H9 (cell line): Measurements from ENCODE around the gene PPARD. TPM values are rescaled to one million over a fixed set of nuclear protein-coding genes. Genes with fewer than 3 reads are reported as not detected.

Source experiments
- DNase-seq: peaks from one replicate; pipeline ENCODE4 v3.0.0-alpha.2; 2017
- H2AFZ ChIP-seq: one replicate; pipeline ENCODE4 v1.6.1; 2013; ENCODE audit warnings: mild to moderate bottlenecking, low read length, control low read depth, moderate library complexity
- H2AK5ac ChIP-seq: 2 replicates; pipeline ENCODE4 v1.6.1; 2013; ENCODE audit warnings: low read length, control low read depth, mixed read lengths; ENCODE audit not compliant: insufficient read length
- H2BK120ac ChIP-seq: one replicate; pipeline ENCODE4 v1.6.1; 2013; ENCODE audit warnings: low read depth, mild to moderate bottlenecking, low read length, control low read depth, inconsistent platforms; ENCODE audit not compliant: poor library complexity, severe bottlenecking
- H2BK12ac ChIP-seq: 2 replicates; pipeline ENCODE4 v1.6.1; 2013; ENCODE audit warnings: low read length, control low read depth, mixed read lengths, low read depth; ENCODE audit not compliant: insufficient read length
- H2BK15ac ChIP-seq: 2 replicates; pipeline ENCODE4 v1.6.1; 2013; ENCODE audit warnings: low read depth, low read length, control low read depth
- H2BK20ac ChIP-seq: one replicate; pipeline ENCODE4 v1.6.1; 2013; ENCODE audit warnings: low read depth, mild to moderate bottlenecking, low read length, control low read depth, inconsistent platforms; ENCODE audit not compliant: poor library complexity, severe bottlenecking
- H2BK5ac ChIP-seq: 2 replicates; pipeline ENCODE4 v1.6.1; 2013; ENCODE audit warnings: low read length, control low read depth, mixed read lengths; ENCODE audit not compliant: insufficient read length
- H3K14ac ChIP-seq: 2 replicates; pipeline ENCODE4 v1.6.1; 2013; ENCODE audit warnings: low read length, control low read depth; ENCODE audit not compliant: insufficient read depth
- H3K18ac ChIP-seq: 2 replicates; pipeline ENCODE4 v1.6.1; 2013; ENCODE audit warnings: low read depth, mild to moderate bottlenecking, mixed read lengths, low read length, control low read depth; ENCODE audit not compliant: insufficient read length
- H3K23ac ChIP-seq: 2 replicates; pipeline ENCODE4 v1.6.1; 2013; ENCODE audit warnings: low read length, control low read depth, mixed read lengths, low read depth; ENCODE audit not compliant: insufficient read length
- H3K23me2 ChIP-seq: 2 replicates; pipeline ENCODE4 v1.6.1; 2013; ENCODE audit warnings: low read depth, mild to moderate bottlenecking, mixed read lengths, low read length, control low read depth; ENCODE audit not compliant: insufficient read length, poor library complexity, severe bottlenecking
- H3K27ac ChIP-seq: 2 replicates; pipeline ENCODE4 v1.5.1; 2013; ENCODE audit warnings: low read length, control low read depth, mixed read lengths, low read depth; ENCODE audit not compliant: insufficient read length
- H3K27me3 ChIP-seq: 2 replicates; pipeline ENCODE4 v1.6.1; 2013; ENCODE audit warnings: low read length, control low read depth, inconsistent platforms; ENCODE audit not compliant: insufficient read depth
- H3K4ac ChIP-seq: 2 replicates; pipeline ENCODE4 v1.6.1; 2013; ENCODE audit warnings: low read depth, mild to moderate bottlenecking, control low read depth, inconsistent platforms, low read length, moderate library complexity
- H3K4me1 ChIP-seq: 2 replicates; pipeline ENCODE4 v1.6.1; 2013; ENCODE audit warnings: low read length, control low read depth, inconsistent platforms; ENCODE audit not compliant: insufficient read depth
- H3K4me2 ChIP-seq: 2 replicates; pipeline ENCODE4 v1.6.1; 2013; ENCODE audit warnings: low read length, control low read depth, mixed read lengths; ENCODE audit not compliant: insufficient read length, insufficient read depth
- H3K56ac ChIP-seq: 2 replicates; pipeline ENCODE4 v1.6.1; 2013; ENCODE audit warnings: low read depth, mild to moderate bottlenecking, mixed read lengths, low read length, control low read depth; ENCODE audit not compliant: insufficient read length
- H3K79me1 ChIP-seq: 2 replicates; pipeline ENCODE4 v1.6.1; 2013; ENCODE audit warnings: low read depth, mild to moderate bottlenecking, moderate library complexity, low read length, control low read depth, inconsistent platforms; ENCODE audit not compliant: insufficient read depth, poor library complexity, severe bottlenecking
- H3K79me2 ChIP-seq: 2 replicates; pipeline ENCODE4 v1.6.1; 2013; ENCODE audit warnings: low read length, control low read depth, inconsistent platforms; ENCODE audit not compliant: insufficient read depth
- H3K9ac ChIP-seq: 2 replicates; pipeline ENCODE4 v1.6.1; 2013; ENCODE audit warnings: low read length, control low read depth, mixed read lengths; ENCODE audit not compliant: insufficient read length; ENCODE audit errors: extremely low read depth
- H3K9me3 ChIP-seq: one replicate; pipeline ENCODE4 v1.6.1; 2013; ENCODE audit warnings: low read depth, low read length, inconsistent platforms; ENCODE audit not compliant: control insufficient read depth
- H3T11ph ChIP-seq: one replicate; pipeline ENCODE4 v1.6.1; 2013; ENCODE audit warnings: mild to moderate bottlenecking, low read length, control low read depth, inconsistent platforms
- H4K20me1 ChIP-seq: one replicate; pipeline ENCODE4 v1.6.1; 2013; ENCODE audit not compliant: control insufficient read depth, insufficient read length, insufficient read depth
- H4K5ac ChIP-seq: 2 replicates; pipeline ENCODE4 v1.6.1; 2013; ENCODE audit warnings: low read depth, mild to moderate bottlenecking, mixed read lengths, low read length, control low read depth; ENCODE audit not compliant: insufficient read length
- H4K8ac ChIP-seq: replicated peaks from 2 replicates; pipeline ENCODE4 v1.6.1; 2013; ENCODE audit warnings: low read length, control low read depth, mixed read lengths, low read depth; ENCODE audit not compliant: insufficient read length
- H4K91ac ChIP-seq: 2 replicates; pipeline ENCODE4 v1.6.1; 2013; ENCODE audit warnings: low read depth, mild to moderate bottlenecking, moderate library complexity, mixed read lengths, low read length, control low read depth; ENCODE audit not compliant: insufficient read length
- H3K27ac Mint-ChIP-seq, 3 experiments: 2 replicates in 2 of 3; 3 replicates in 1 of 3; pipeline ENCODE4 v1.8.0; 2020 to 2021; ENCODE audit warnings: mixed read lengths in 3 of 3, mild to moderate bottlenecking in 1 of 3, moderate library complexity in 1 of 3
- H3K27me3 Mint-ChIP-seq: 2 replicates; pipeline ENCODE4 v1.8.0; 2021; ENCODE audit warnings: low read depth, mild to moderate bottlenecking, moderate library complexity, mixed read lengths
- H3K36me3 Mint-ChIP-seq, 3 experiments: 2 replicates in 2 of 3; 3 replicates in 1 of 3; pipeline ENCODE4 v1.8.0; 2020 to 2021; ENCODE audit warnings: low read depth in 3 of 3, mixed read lengths in 3 of 3; ENCODE audit not compliant: insufficient read depth in 1 of 3
- H3K4me1 Mint-ChIP-seq, 2 experiments: 2 replicates each; pipeline ENCODE4 v1.8.0; 2020; ENCODE audit warnings: mixed read lengths in 2 of 2
- H3K4me3 Mint-ChIP-seq, 2 experiments: 2 replicates in 1 of 2; 3 replicates in 1 of 2; pipeline ENCODE4 v1.8.0; 2020 to 2021; ENCODE audit warnings: mild to moderate bottlenecking in 2 of 2, mixed read lengths in 2 of 2, moderate library complexity in 1 of 2
- H3K9me3 Mint-ChIP-seq, 2 experiments: 2 replicates in 1 of 2; 3 replicates in 1 of 2; pipeline ENCODE4 v1.8.0; 2020; ENCODE audit warnings: mild to moderate bottlenecking in 2 of 2, mixed read lengths in 2 of 2, moderate library complexity in 1 of 2
- CTCF ChIP-seq: fragments of 200-600 bp; sonication (generic); conservative IDR thresholded peaks from 3 replicates; pipeline ENCODE4 v1.8.0; 2021; ENCODE audit warnings: antibody characterized with exemption, mild to moderate bottlenecking
- WGBS: extraction: QIAGEN DNeasy Blood & Tissue Kit; methylation state at CpG from one replicate; pipeline ENCODE4 v1.1.7; 2013; ENCODE audit warnings: missing lambda C conversion rate, low lambda C conversion rate, mixed read lengths; ENCODE audit not compliant: insufficient read length; ENCODE audit errors: extremely low coverage; 5-methylcytosine and 5-hydroxymethylcytosine counted together
- total RNA-seq: library from RNA; stranded (reverse); gene quantifications from 2 replicates; pipeline ENCODE4 v1.2.1, GENCODE V29; 2021

The PPARD gene
- total RNA-seq, 1 experiment from 2014 or later = 11.7 TPM

DNA sequence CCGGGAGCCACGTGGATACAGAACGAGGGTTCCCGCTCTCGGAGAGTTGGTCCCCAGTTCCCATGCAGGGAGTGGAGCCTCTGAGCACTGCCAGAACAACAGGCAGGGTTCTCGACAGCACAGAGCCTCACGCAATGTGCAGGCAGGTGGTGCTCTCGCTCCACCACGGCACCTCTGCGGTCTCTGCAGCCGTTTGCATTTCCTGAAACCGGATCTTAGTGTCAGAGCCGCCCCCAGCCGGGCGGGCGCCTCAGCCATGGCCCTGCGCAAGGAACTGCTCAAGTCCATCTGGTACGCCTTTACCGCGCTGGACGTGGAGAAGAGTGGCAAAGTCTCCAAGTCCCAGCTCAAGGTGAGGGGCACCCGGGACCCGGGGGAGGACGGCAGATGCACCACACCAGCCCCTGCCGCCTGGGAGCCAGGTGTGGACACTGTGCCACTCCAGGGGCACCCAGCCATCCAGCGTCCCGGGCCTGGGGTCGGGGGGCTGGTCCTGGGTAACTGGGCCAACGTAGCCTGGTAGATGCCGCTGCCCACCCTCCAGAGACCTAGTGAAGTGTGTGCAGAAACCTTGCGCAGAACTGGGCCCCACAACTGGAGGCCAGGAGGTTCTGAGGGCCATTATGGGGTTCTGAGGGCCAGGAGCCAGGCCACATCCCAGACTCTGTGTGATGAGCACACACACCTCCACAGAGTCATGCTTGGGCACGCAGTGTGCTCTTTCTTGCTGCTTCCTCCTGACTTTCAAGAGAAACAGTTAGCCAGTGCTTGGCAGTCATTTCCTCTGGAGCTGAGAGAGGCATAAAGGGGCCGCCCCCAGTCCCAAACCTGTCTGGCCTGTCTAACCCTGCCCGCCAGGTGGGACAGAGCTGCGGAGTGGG lies 44.5 kb upstream of the PPARD start, which contains the start of gene DEF6:
TSS of gene DEF6 (plus strand) at position 218 of the 881 bp plus-strand sequence. CDS start at position 257, 39 bp downstream.
- Histone ChIP-seq H3K4me1 (peaks cover 2% of the 10 kb centered on the region; the same call in 1 of the 2 replicates), H2AFZ (no peak within 1 kb of the TSS), H4K8ac (no peak within 1 kb of the TSS), H3K4me2 (peak within 1 kb of the TSS; percentile 10), H2BK15ac (no peak within 1 kb of the TSS), H3K14ac (peak within 1 kb of the TSS; percentile 18; the same call in 1 of the 2 replicates), H2BK5ac (no peak within 1 kb of the TSS), H3K9ac (no peak within 1 kb of the TSS), H3K4ac (no peak within 1 kb of the TSS), H3K79me2 (no peaks in the 10 kb centered on the region), H3K23me2 (no peaks in the 10 kb centered on the region), H2AK5ac (no peak within 1 kb of the TSS), H3T11ph (no peak within 1 kb of the TSS), H3K79me1 (no peaks in the 10 kb centered on the region), H4K20me1 (no peaks in the 10 kb centered on the region), H3K27ac (no peak within 1 kb of the TSS), H4K91ac (no peak within 1 kb of the TSS), H3K9me3 (no peaks in the 10 kb centered on the region), H4K5ac (no peak within 1 kb of the TSS), H2BK20ac (no peak within 1 kb of the TSS), H2BK12ac (no peak within 1 kb of the TSS), H3K56ac (no peak within 1 kb of the TSS), H2BK120ac (no peak within 1 kb of the TSS), H3K23ac (no peak within 1 kb of the TSS), H3K18ac (no peak within 1 kb of the TSS), H3K27me3 (no peaks in the 10 kb centered on the region)
- Mint-ChIP-seq H3K27me3 (no peaks in the 10 kb centered on the region; the same call in 1 of the 2 replicates), H3K9me3 (no peaks in the 10 kb centered on the region), H3K27ac (peak within 1 kb of the TSS in 2 of 3 experiments; percentile 32 to 65; a peak in 1 of 7 replicates), H3K36me3 (peaks cover 0 to 22% (median 21%) of the 10 kb centered on the region in 3 experiments; a peak in 5 of 7 replicates), H3K4me1 (peaks cover 13 to 15% of the 10 kb centered on the region in 2 experiments), H3K4me3 (peak within 1 kb of the TSS; percentile 26 to 49; a peak in 4 of 5 replicates)
- TF ChIP-seq CTCF = peak; percentile 91
- WGBS = no CpG with 5 or more reads among the region's 35 CpGs
- peak; percentile 95 for DNase-seq
